ENCODE measurements around the gene RAB37.

RAB37 gene

DNA sequence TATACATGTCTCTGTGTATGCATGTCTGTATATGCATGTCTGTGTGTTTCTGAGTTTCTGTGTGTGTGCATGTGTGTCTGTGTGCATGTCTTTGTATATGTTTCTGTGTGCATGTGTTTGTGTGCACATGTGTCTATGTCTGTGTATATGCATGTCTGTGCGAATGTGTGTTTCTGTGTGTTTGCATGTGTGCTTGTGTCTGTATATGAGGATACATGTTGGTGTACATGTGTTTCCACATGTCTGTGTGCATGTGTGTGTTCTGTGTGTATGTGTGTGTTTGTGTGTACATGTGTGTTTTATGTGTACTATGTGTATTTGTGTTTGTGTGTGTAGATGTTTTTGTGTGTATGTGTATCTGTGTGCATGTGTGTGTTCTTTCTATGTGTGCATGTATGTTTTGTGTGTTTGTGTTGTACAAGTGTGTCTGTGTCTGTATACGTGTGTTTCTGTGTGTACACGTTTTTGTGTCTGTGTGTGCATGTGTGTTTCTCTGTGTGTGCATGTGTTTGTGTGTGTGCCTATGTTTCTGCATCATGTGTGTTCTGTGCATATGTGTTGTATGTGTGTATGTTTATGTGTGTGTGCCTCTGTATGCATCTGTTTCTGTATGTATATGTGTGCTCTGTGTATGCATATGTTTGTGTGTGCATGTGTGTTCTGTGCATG, 8.9 kb upstream of the RAB37 start:
- TF ChIP-seq, protein P1, sequence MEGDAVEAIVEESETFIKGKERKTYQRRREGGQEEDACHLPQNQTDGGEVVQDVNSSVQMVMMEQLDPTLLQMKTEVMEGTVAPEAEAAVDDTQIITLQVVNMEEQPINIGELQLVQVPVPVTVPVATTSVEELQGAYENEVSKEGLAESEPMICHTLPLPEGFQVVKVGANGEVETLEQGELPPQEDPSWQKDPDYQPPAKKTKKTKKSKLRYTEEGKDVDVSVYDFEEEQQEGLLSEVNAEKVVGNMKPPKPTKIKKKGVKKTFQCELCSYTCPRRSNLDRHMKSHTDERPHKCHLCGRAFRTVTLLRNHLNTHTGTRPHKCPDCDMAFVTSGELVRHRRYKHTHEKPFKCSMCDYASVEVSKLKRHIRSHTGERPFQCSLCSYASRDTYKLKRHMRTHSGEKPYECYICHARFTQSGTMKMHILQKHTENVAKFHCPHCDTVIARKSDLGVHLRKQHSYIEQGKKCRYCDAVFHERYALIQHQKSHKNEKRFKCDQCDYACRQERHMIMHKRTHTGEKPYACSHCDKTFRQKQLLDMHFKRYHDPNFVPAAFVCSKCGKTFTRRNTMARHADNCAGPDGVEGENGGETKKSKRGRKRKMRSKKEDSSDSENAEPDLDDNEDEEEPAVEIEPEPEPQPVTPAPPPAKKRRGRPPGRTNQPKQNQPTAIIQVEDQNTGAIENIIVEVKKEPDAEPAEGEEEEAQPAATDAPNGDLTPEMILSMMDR (IDR thresholded peaks at IDR 0.05; ENCODE audit: insufficient read depth, missing control alignments) = no peak
- FAIRE-seq (no peak), DNase-seq (ENCODE audit: insufficient read length, low spot score) (no peak)

DNA sequence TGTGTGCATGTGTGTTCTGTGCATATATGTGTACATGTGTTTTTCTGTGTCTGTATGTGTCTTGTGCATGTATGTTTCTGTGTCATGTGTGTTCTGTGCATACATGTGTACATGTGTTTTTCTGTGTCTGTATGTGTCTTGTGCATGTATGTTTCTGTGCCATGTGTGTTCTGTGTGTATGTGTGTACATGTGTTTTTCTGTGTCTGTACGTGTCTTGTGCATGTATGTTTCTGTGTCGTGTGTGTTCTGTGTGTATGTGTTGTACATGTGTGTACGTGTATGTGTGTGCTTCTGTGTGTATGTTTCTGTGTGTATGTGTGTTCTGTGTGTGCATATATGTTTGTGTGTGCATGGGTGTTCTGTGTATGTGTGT, 8.4 kb upstream of the RAB37 start:
- TF ChIP-seq, protein P1 (IDR thresholded peaks at IDR 0.05; ENCODE audit: insufficient read depth, missing control alignments) = no peak
- DNase-seq (ENCODE audit: insufficient read length, low spot score) = no peak
- FAIRE-seq = no peak

- TF ChIP-seq, protein P1 (IDR thresholded peaks at IDR 0.05; ENCODE audit: insufficient read depth, missing control alignments) = no peak
- FAIRE-seq = no peak
- no peak for DNase-seq (ENCODE audit: insufficient read length, low spot score)
These were observed 7.7 kb upstream of the RAB37 start for GRCh38 chr17:74729368-74729767.

DNA sequence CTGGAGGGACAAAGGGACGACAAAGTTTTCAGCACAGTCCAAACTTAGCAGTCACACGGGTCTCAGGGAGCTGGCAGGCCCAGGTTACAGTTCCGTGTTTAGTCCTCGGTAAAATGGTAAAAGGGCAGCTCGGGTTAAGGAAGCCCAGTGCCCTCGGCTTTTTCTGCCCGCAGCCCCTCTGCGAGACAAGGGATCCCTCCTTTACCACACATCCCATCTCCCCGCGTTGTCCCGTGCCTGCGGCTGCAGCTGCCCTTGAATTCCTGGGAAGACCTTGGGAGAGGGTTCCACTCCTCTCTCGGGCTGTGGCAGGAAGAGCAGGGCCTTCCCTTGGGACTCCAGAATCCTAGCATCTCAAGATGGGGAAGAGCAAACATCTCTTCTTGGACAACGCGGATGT, 7.2 kb upstream of the RAB37 start:
- FAIRE-seq (no peak), DNase-seq (ENCODE audit: insufficient read length, low spot score) (no peak)
- TF ChIP-seq, protein P1 (IDR thresholded peaks at IDR 0.05; ENCODE audit: insufficient read depth, missing control alignments) = no peak

DNA sequence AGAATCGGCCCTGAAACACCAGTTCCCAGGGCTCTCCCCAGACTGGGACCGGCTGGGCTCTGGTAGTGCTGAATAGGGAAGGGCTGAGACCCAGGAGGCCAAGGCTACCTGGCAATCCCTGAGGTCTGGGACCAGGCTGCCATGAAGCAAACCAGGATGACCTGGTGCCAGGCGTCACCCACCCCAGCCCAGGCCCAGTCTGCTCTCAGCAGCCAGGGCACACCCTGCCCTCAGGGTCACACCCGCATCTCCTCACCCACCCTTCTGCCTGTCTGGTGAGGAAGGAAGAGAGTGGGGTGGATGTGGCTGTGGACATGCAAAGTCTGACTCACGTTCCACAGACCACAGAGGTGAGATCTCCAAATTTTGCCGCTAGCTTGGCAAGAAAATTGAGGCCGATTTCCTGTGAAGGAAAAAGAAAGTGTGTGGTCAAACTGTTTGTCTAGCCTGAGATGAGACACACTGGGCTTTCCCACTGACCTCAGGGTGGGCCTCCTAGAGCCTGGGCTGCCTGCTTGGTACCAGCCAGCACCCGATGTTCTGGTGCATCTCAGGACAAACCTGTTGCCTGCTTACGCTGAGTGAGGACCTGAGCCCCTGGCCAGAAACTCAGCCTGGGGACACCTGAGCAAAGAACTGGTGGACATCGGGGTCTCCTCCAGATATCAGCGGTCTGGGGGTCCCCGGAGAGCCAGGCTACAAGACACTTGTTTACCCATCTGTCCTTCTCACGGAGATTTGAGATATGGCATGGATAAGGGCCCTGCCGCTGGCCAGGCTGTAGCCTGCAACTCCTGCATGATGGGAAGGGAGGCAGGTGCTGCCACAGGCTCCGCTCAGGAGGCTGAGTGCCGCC, 6.3 kb upstream of the RAB37 start:
- DNase-seq (ENCODE audit: insufficient read length, low spot score) (no peak), FAIRE-seq (no peak)
- TF ChIP-seq, protein P1 (IDR thresholded peaks at IDR 0.05; ENCODE audit: insufficient read depth, missing control alignments) = no peak

DNA sequence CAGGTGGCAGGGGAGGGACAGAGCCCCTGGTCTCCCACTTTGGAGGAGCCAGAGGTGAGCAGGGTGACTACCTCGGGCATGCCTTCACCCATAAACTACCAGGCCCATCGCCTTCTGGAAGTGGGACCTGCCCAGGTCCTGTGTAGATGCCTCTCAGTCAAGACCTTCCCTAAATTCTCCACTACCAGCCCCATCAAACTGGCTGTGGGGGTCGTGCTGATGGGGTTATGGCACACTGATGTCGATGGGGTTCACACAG, 5.8 kb upstream of the RAB37 start:
- DNase-seq (ENCODE audit: insufficient read length, low spot score) (no peak), FAIRE-seq (no peak)
- TF ChIP-seq, protein P1 (IDR thresholded peaks at IDR 0.05; ENCODE audit: insufficient read depth, missing control alignments) = no peak

All from D721Med (cell line).